ENCODE results near the gene MYOM1. TPM values are rescaled to one million over a fixed set of nuclear protein-coding genes. Genes with fewer than 3 reads are reported as not detected.

The MYOM1 gene
- total RNA-seq, 2 experiments from 2014 or later, result 0.74 to 1.5 TPM

DNA sequence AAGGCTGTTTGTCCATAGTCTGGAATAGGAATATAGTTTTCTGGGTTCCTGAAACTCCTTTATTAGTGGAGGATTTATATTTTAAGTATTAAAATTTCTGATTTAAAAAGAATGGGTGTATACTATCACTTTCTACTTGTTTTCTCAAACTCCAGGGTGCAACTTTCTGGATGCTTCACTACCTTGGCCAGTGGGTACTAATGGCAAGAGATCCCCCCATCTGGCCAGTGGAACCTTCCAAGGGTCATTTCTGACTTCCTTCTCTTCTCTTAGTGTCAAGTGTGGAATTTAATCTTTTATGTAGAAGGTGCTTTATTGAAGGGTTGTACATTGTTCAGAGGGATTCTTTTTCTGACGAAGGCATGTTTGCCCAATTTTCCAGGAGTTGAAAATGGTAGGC is 120.4 kb downstream of the MYOM1 start:
- intact Hi-C loops (cut with DNase I, micrococcal nuclease), result no loop called here
- no peak for ATAC-seq (ENCODE audit: poor library complexity)

DNA sequence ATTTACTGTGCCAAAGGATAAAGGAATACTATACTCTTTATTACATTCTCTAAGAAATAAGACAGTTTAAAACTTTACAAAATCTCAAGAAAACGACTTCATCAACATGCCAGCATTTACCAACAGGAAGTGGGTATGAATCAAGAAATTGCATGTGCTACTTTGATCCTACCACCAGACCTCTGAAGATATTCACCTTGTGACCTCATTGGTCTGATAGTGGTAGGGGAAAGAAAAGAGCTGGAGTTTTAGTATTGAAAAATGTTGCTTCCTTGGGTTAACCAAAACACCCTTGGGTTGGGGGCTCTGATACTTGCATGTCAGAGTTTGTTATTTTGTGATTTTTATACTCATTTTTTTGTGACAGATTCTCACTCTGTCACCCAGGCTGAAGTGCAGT is 122.7 kb downstream of the MYOM1 start:
- Mint-ChIP-seq H3K9me3 (no peaks in the 10 kb centered on the region), H3K4me1 (ENCODE audit: low read depth) (peaks cover 40% of the 10 kb centered on the region), H3K4me3 (peak overlapping the region; percentile 5), H3K36me3 (ENCODE audit: low read depth) (no peaks in the 10 kb centered on the region), H3K27ac (peak overlapping the region; percentile 70), H3K27me3 (no peaks in the 10 kb centered on the region)
- TF ChIP-seq, protein P1, sequence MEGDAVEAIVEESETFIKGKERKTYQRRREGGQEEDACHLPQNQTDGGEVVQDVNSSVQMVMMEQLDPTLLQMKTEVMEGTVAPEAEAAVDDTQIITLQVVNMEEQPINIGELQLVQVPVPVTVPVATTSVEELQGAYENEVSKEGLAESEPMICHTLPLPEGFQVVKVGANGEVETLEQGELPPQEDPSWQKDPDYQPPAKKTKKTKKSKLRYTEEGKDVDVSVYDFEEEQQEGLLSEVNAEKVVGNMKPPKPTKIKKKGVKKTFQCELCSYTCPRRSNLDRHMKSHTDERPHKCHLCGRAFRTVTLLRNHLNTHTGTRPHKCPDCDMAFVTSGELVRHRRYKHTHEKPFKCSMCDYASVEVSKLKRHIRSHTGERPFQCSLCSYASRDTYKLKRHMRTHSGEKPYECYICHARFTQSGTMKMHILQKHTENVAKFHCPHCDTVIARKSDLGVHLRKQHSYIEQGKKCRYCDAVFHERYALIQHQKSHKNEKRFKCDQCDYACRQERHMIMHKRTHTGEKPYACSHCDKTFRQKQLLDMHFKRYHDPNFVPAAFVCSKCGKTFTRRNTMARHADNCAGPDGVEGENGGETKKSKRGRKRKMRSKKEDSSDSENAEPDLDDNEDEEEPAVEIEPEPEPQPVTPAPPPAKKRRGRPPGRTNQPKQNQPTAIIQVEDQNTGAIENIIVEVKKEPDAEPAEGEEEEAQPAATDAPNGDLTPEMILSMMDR (IDR thresholded peaks at IDR 0.05), result no peak
- CTCF ChIA-PET, result interaction anchor here (2.0 to 2.2 kb wide), 2 partner anchors 32 to 34 kb away, joined by 10 to 15 read pairs; no protein-coding TSS in a partner anchor
- peak; percentile 95 for ATAC-seq (ENCODE audit: poor library complexity)
- peak in 5 of 14 experiments; percentile 3 to 77 (median 70) for DNase-seq
- Histone ChIP-seq H3K36me3 (ENCODE audit: insufficient read depth, low read length) (no peaks in the 10 kb centered on the region), H3K4me3 (ENCODE audit: low read length) (no peak overlapping the region), H3K9me3 (ENCODE audit: control insufficient read depth in 1 of 2, insufficient read depth in 1 of 2, low read length in 2 of 2) (no peaks in the 10 kb centered on the region), H3K4me1 (ENCODE audit: insufficient read depth, low read length) (peaks cover 16% of the 10 kb centered on the region), H3K27me3 (ENCODE audit: control insufficient read depth in 1 of 2, insufficient read depth in 2 of 2, low read length in 2 of 2) (no peaks in the 10 kb centered on the region), H3K27ac (ENCODE audit: low read depth in 1 of 2, low read length in 2 of 2) (no peak overlapping the region)
- POLR2A ChIA-PET, result interaction anchor here (0.5 to 3.4 kb wide), 9 partner anchors 9 to 461 kb away, joined by 3 to 28 read pairs (median 6); partner anchors contain the start of gene LPIN2
- intact Hi-C loops (cut with DNase I, micrococcal nuclease), result loop anchor here in 1 of 2 experiments (1.0 kb wide), 1 partner anchor 34 kb away; no protein-coding TSS in a partner anchor

More for the DNA sequence above, 120.4 kb downstream of the MYOM1 start:
- H3K27me3 Mint-ChIP-seq, result no peaks in the 10 kb centered on the region
- no peaks in the 10 kb centered on the region for H3K27me3 ChIP-seq (ENCODE audit: control insufficient read depth in 1 of 2, insufficient read depth in 2 of 2, low read length in 2 of 2)
- H3K27ac ChIP-seq (ENCODE audit: low read depth in 1 of 2, low read length in 2 of 2), result no peak overlapping the region
- H3K36me3 ChIP-seq (ENCODE audit: insufficient read depth, low read length), result no peaks in the 10 kb centered on the region
- H3K27ac Mint-ChIP-seq, result peak overlapping the region; percentile 17
- H3K4me3 Mint-ChIP-seq, result no peak overlapping the region
- DNase-seq, result no peak
- ChIA-PET POLR2A (no interaction called here), CTCF (interaction anchor here (0.9 kb wide), 1 partner anchor 11 kb away, joined by 3 read pairs; no protein-coding TSS in a partner anchor)
- no peaks in the 10 kb centered on the region for H3K36me3 Mint-ChIP-seq (ENCODE audit: low read depth)
- H3K4me1 ChIP-seq (ENCODE audit: insufficient read depth, low read length), result peaks cover 16% of the 10 kb centered on the region
- TF ChIP-seq, protein P1 (IDR thresholded peaks at IDR 0.05), result no peak
- no peaks in the 10 kb centered on the region for H3K9me3 ChIP-seq (ENCODE audit: control insufficient read depth in 1 of 2, insufficient read depth in 1 of 2, low read length in 2 of 2)
- H3K4me3 ChIP-seq (ENCODE audit: low read length), result no peak overlapping the region
- peaks cover 40% of the 10 kb centered on the region for H3K4me1 Mint-ChIP-seq (ENCODE audit: low read depth)
- no peaks in the 10 kb centered on the region for H3K9me3 Mint-ChIP-seq

DNA sequence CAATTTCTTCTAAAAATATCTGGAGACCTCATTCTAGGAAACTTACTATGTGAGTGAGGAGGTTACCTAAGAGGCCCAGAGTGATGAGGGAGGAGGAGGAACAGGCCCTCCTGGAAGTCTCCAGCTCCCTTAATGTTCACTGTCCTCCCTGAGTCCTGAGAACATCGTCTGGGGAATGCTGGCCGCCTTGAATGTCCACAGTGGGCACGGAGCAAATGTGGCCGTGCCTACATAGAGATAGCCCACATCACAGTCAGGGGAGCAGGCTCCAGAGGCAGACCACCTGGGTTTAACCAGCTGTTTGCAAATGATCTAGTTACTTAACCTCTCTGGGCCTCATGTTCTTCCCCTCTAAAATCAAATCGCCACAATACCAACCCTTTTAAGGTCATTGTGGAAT is 123.8 kb downstream of the MYOM1 start:
- H3K4me3 ChIP-seq (ENCODE audit: low read length), result no peak overlapping the region
- H3K9me3 ChIP-seq (ENCODE audit: control insufficient read depth in 1 of 2, insufficient read depth in 1 of 2, low read length in 2 of 2), result no peaks in the 10 kb centered on the region
- peaks cover 16% of the 10 kb centered on the region for H3K4me1 ChIP-seq (ENCODE audit: insufficient read depth, low read length)
- Mint-ChIP-seq H3K4me1 (ENCODE audit: low read depth) (peaks cover 40% of the 10 kb centered on the region), H3K9me3 (no peaks in the 10 kb centered on the region), H3K27me3 (no peaks in the 10 kb centered on the region), H3K4me3 (no peak overlapping the region), H3K27ac (peak overlapping the region; percentile 70), H3K36me3 (ENCODE audit: low read depth) (no peaks in the 10 kb centered on the region)
- ChIA-PET POLR2A (interaction anchor here (1.1 to 3.4 kb wide), 4 partner anchors 8 to 83 kb away, joined by 3 to 28 read pairs (median 10); partner anchors contain the start of gene LPIN2), CTCF (interaction anchor here (2.0 kb wide), 1 partner anchor 33 kb away, joined by 10 read pairs; no protein-coding TSS in a partner anchor)
- H3K27ac ChIP-seq (ENCODE audit: low read depth in 1 of 2, low read length in 2 of 2), result no peak overlapping the region
- ATAC-seq (ENCODE audit: poor library complexity) (no peak), DNase-seq (no peak)
- no peaks in the 10 kb centered on the region for H3K27me3 ChIP-seq (ENCODE audit: control insufficient read depth in 1 of 2, insufficient read depth in 2 of 2, low read length in 2 of 2)
- no peaks in the 10 kb centered on the region for H3K36me3 ChIP-seq (ENCODE audit: insufficient read depth, low read length)
- TF ChIP-seq, protein P1 (IDR thresholded peaks at IDR 0.05), result no peak
- intact Hi-C loops (cut with DNase I, micrococcal nuclease), result no loop called here

Measured in CD4-positive, alpha-beta T cell (primary cell).